GM12878 (cell line): Measurements from ENCODE around the gene PLEKHG2. TPM values are rescaled to one million over a fixed set of nuclear protein-coding genes. Genes with fewer than 3 reads are reported as not detected.

Source experiments
- ATAC-seq: fragments of 200-7000 bp; cut with Tn5 transposase; 3 replicates; pipeline ENCODE4 v1.9.1; 2020; ENCODE audit warnings: mild to moderate bottlenecking, moderate library complexity
- BruUV-seq: library from RNA; stranded (reverse); fragments of 400-500 nt; replicated peaks from 2 replicates; lab custom pipeline; 2021; lab: Mats Ljungman, UMichigan
- CTCF ChIA-PET: fragments of 300-600 bp; sonication (Branson Sonifier 250); formaldehyde crosslinking; extraction: SDS; loops from one replicate; lab custom pipeline; 2021; ENCODE audit warnings: inconsistent platforms; lab: Yijun Ruan, JAX
- POLR2A ChIA-PET: fragments of 350-600 bp; formaldehyde crosslinking; extraction: SDS; loops from one replicate; lab custom pipeline; 2021; ENCODE audit warnings: inconsistent platforms; lab: Charles Lee
- RAD21 ChIA-PET: fragments of 300-600 bp; sonication (Branson Sonifier 250); formaldehyde crosslinking; loops from one replicate; lab custom pipeline; 2023; ENCODE audit warnings: antibody characterized with exemption; ENCODE audit not compliant: unreplicated experiment; lab: Charles Lee
- SMC1A ChIA-PET: fragments of 300-600 bp; sonication (Branson Sonifier 250); formaldehyde crosslinking; loops from one replicate; lab custom pipeline; 2023; ENCODE audit not compliant: unreplicated experiment, uncharacterized antibody; lab: Charles Lee
- DNase-seq: peaks from one replicate; pipeline ENCODE4 v3.0.0-alpha.2; 2011; ENCODE audit warnings: low read depth, low spot score
- FAIRE-seq: peaks from 3 replicates; lab custom pipeline; 2011; peaks lifted over from hg19 to GRCh38; lab: Jason Lieb, UNC
- H2AFZ ChIP-seq: 2 replicates; pipeline ENCODE4 v1.6.0; 2011; ENCODE audit warnings: low read depth, low read length, control low read depth; ENCODE audit not compliant: control insufficient read depth
- H3K27ac ChIP-seq: 2 replicates; pipeline ENCODE4 v1.5.1; 2011; ENCODE audit warnings: control low read depth; ENCODE audit not compliant: control insufficient read depth, insufficient read depth
- H3K27me3 ChIP-seq, 2 experiments: replicated peaks in 1 of 2; 2 replicates each; pipeline versions ENCODE4 v1.6.0 to v1.6.1; 2011; ENCODE audit warnings: low read length in 1 of 2; ENCODE audit not compliant: control insufficient read depth in 2 of 2, insufficient read depth in 2 of 2
- H3K36me3 ChIP-seq, 2 experiments: 2 replicates each; pipeline ENCODE4 v1.5.1; 2011; ENCODE audit warnings: low read length in 1 of 2; ENCODE audit not compliant: control insufficient read depth in 2 of 2, insufficient read depth in 2 of 2
- H3K4me1 ChIP-seq: 2 replicates; pipeline ENCODE4 v1.6.1; 2011; ENCODE audit warnings: mild to moderate bottlenecking, low read length, moderate library complexity, mixed read lengths; ENCODE audit not compliant: control insufficient read depth, insufficient read depth
- H3K4me2 ChIP-seq: 2 replicates; pipeline ENCODE4 v1.6.0; 2011; ENCODE audit warnings: control low read depth; ENCODE audit not compliant: control insufficient read depth, insufficient read depth
- H3K4me3 ChIP-seq: fragments of 200-600 bp; sonication (generic); 2 replicates; pipeline ENCODE4 v1.5.1; 2016
- H3K79me2 ChIP-seq: 2 replicates; pipeline ENCODE4 v1.6.0; 2011; ENCODE audit warnings: low read length; ENCODE audit not compliant: control insufficient read depth, insufficient read depth
- H3K9ac ChIP-seq: 2 replicates; pipeline ENCODE4 v1.8.0; 2011; ENCODE audit warnings: low read length, control low read depth, mixed read lengths; ENCODE audit not compliant: control insufficient read depth, insufficient read depth
- H3K9me3 ChIP-seq: replicated peaks from 3 replicates; pipeline ENCODE4 v1.5.1; 2011; ENCODE audit warnings: mild to moderate bottlenecking, low read length; ENCODE audit not compliant: control insufficient read depth, insufficient read depth
- H4K20me1 ChIP-seq: 2 replicates; pipeline ENCODE4 v1.6.0; 2011; ENCODE audit not compliant: control insufficient read depth, insufficient read depth
- ATF7 ChIP-seq: fragments of 450-650 bp; IDR thresholded peaks from 2 replicates; pipeline ENCODE4 v1.6.1; 2016; ENCODE audit warnings: low read depth, mild to moderate bottlenecking
- BACH1 ChIP-seq: fragments of 450-650 bp; IDR thresholded peaks from 2 replicates; pipeline ENCODE4 v1.6.1; 2017; ENCODE audit warnings: mild to moderate bottlenecking, borderline replicate concordance
- BCL3 ChIP-seq: IDR thresholded peaks from 2 replicates; pipeline ENCODE4 v1.6.1; 2011; ENCODE audit warnings: borderline replicate concordance, low read depth, mild to moderate bottlenecking, moderate library complexity, low read length; ENCODE audit not compliant: insufficient read depth, poor library complexity, severe bottlenecking
- CBFB ChIP-seq: IDR thresholded peaks from 2 replicates; pipeline ENCODE4 v1.6.1; 2016; ENCODE audit warnings: antibody characterized with exemption, low read depth
- CHD2 ChIP-seq: IDR thresholded peaks from 2 replicates; pipeline ENCODE4 v1.6.1; 2011; ENCODE audit warnings: low read depth, low read length, improper control_type of control experiment, borderline replicate concordance
- HDAC6 ChIP-seq: fragments of 200-600 bp; sonication (generic); IDR thresholded peaks from one replicate; pipeline ENCODE4 v1.8.0; 2017; ENCODE audit warnings: antibody characterized with exemption; ENCODE audit not compliant: unreplicated experiment
- IKZF2 ChIP-seq, 2 experiments: fragments of 450-650 bp; IDR thresholded peaks; 2 replicates each; pipeline ENCODE4 v1.6.1; 2017; ENCODE audit warnings: mild to moderate bottlenecking in 2 of 2, moderate library complexity in 2 of 2
- POLR2A ChIP-seq: IDR thresholded peaks from 2 replicates; pipeline ENCODE4 v1.6.1; 2011; ENCODE audit warnings: low read depth, mild to moderate bottlenecking, low read length
- POLR2AphosphoS5 ChIP-seq: IDR thresholded peaks from 2 replicates; pipeline ENCODE4 v1.6.1; 2011; ENCODE audit warnings: mild to moderate bottlenecking, low read length, inconsistent platforms
- RB1 ChIP-seq: fragments of 450-650 bp; formaldehyde crosslinking; IDR thresholded peaks from 2 replicates; pipeline ENCODE4 v1.6.1; 2017; ENCODE audit warnings: mild to moderate bottlenecking, borderline replicate concordance
- SMARCA5 ChIP-seq: fragments of 450-650 bp; IDR thresholded peaks from 2 replicates; pipeline ENCODE4 v1.6.1; 2017; ENCODE audit warnings: mild to moderate bottlenecking
- STAT3 ChIP-seq: IDR thresholded peaks from 2 replicates; pipeline ENCODE4 v1.6.1; 2011; ENCODE audit warnings: low read depth, low read length, improper control_type of control experiment
- ZNF207 ChIP-seq: fragments of 450-650 bp; IDR thresholded peaks from 2 replicates; pipeline ENCODE4 v1.6.1; 2014; ENCODE audit warnings: antibody characterized with exemption, mild to moderate bottlenecking, borderline replicate concordance
- ZNF274 ChIP-seq: IDR thresholded peaks from one replicate; pipeline ENCODE4 v1.8.0; 2011; ENCODE audit not compliant: insufficient read length, insufficient read depth
- WGBS: methylation state at CpG from one replicate; pipeline ENCODE4 v1.1.6; 2016; ENCODE audit warnings: low lambda C conversion rate; ENCODE audit not compliant: insufficient replicate concordance, insufficient coverage; ENCODE audit errors: missing lambda C conversion rate; 5-methylcytosine and 5-hydroxymethylcytosine counted together
- in situ Hi-C: fragments of 300-500 bp; cut with MboI; formaldehyde crosslinking; loops from 9 replicates; pipeline ENCODE4 v1.14.3; 2018; ENCODE audit warnings: mixed read lengths
- intact Hi-C: fragments of 100-400 bp; cut with micrococcal nuclease; formaldehyde crosslinking; loops from one replicate; pipeline ENCODE4 v1.14.2; 2022; ENCODE audit not compliant: unreplicated experiment
- polyA plus RNA-seq, 11 experiments: library from polyadenylated mRNA; depleted of rRNA in 4 of 11; unstranded in 6 of 11; stranded (reverse) in 5 of 11; fragments of >200 nt; fragmentation: Nextera tagmentation in 4 of 11; fragmentation: Illumina TruSeq in 1 of 11; extraction: Ambion mirVana in 4 of 11; extraction: Trizol in 1 of 11; gene quantifications; 1 replicate in 1 of 11; 2 replicates in 10 of 11; pipeline versions ENCODE4 v1.2.1 to v1.2.3, GENCODE V29; 2011 to 2016; ENCODE audit warnings: inconsistent platforms in 2 of 11, missing spikeins in 2 of 11, low read depth in 1 of 11
- total RNA-seq, 4 experiments: library from RNA; depleted of rRNA in 3 of 4; stranded (reverse); fragments of >200 nt in 3 of 4; fragmentation: Illumina TruSeq in 1 of 4; extraction: Trizol in 1 of 4; gene quantifications; 2 replicates each; pipeline versions ENCODE4 v1.2.1 to v1.2.3, GENCODE V29; 2013 to 2021

Gene PLEKHG2
- total and polyA plus RNA-seq, 10 of the 15 experiments (the other 5 are each of a cell fraction or from before 2014, with no cell fraction given): 3.0 to 62.5 (median 17.2) TPM

- TF ChIP-seq CBFB (no peak), RB1 (no peak), ZNF274 (no peak), SMARCA5 (no peak), STAT3 (no peak), BACH1 (no peak), BCL3 (no peak), IKZF2 (IDR thresholded peaks at IDR 0.05) (no peak), ZNF207 (no peak), POLR2A (peak; percentile 29; the same call in 1 of the 2 replicates), CHD2 (no peak), HDAC6 (no peak), POLR2AphosphoS5 (0 out of 2 replicates have a peak, but pooled peaks have one; percentile 20), ATF7 (no peak)
- ChIA-PET RAD21 (interaction anchor here (0.6 kb wide), 1 partner anchor 416 kb away, joined by 3 read pairs; no protein-coding TSS in a partner anchor), CTCF (interaction anchor here (0.7 to 2.2 kb wide), 3 partner anchors 17 to 301 kb away, joined by 3 to 9 read pairs (median 5); partner anchors contain the start of gene PLEKHG2), POLR2A (interaction anchor here (0.6 to 1.1 kb wide), 2 partner anchors 11 to 367 kb away, joined by 3 to 4 read pairs; no protein-coding TSS in a partner anchor), SMC1A (no interaction called here)
- no peak for ATAC-seq
- intact Hi-C loops: no loop called here
- H3K27me3 ChIP-seq: no peaks in the 10 kb centered on the region
- no peak overlapping the region for H2AFZ ChIP-seq
- in situ Hi-C loops: no loop called here
- H3K79me2 ChIP-seq: peaks cover 9% of the 10 kb centered on the region
- no peak for FAIRE-seq
- no TSS peak for BruUV-seq
- H3K36me3 ChIP-seq: peaks cover 10 to 20% of the 10 kb centered on the region in 2 experiments
- H3K4me2 ChIP-seq: no peak overlapping the region
- H3K27ac ChIP-seq: no peak overlapping the region
- H4K20me1 ChIP-seq: no peaks in the 10 kb centered on the region; the same call in 1 of the 2 replicates
- H3K4me3 ChIP-seq: no peak overlapping the region
- no peaks in the 10 kb centered on the region for H3K9me3 ChIP-seq
- DNase-seq: no peak
- H3K9ac ChIP-seq: no peak overlapping the region
- H3K4me1 ChIP-seq: peaks cover 25% of the 10 kb centered on the region
- WGBS: 67% methylated on average over 23 of the region's 23 CpGs
Observed at GRCh38 chr19:39428283-39429112, 16.0 kb downstream of the PLEKHG2 start.
